ENCODE data around the gene OXCT2.
"Not testable (repeated sequence)": the region's sequence is repeated elsewhere in the genome, so short reads cannot be mapped to it uniquely, and the experiment has no call there.

Gene OXCT2

GRCh38 chr1:39777306-39777705 lies 6.2 kb upstream of the OXCT2 start:
- Mint-ChIP-seq H3K36me3 (no peaks in the 10 kb centered on the region), H3K4me3 (no peak overlapping the region), H3K4me1 (ENCODE audit: low read depth) (no peaks in the 10 kb centered on the region), H3K27me3 (peaks cover 2% of the 10 kb centered on the region), H3K27ac (no peak overlapping the region), H3K9me3 (ENCODE audit: low read depth) (no peaks in the 10 kb centered on the region)

DNA sequence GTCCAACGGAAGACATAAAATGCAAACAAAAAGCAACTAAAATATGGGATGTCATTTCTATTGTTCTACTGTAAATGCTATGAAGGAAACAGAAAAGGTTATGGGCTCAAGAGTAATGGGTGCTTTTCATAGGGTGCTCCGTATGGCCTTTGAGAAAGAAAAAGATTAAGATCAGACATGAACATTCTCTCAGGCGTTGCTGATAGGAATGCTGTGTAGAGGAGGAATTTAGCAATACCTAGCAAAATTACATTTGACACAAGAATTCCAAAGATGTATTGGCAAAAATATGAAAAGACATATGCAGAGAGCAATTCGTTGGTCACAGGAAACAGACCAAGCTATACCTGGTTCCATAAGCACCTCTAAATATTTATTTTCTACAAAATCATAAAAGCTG lies 5.7 kb upstream of the OXCT2 start:
- Mint-ChIP-seq H3K27me3 (peaks cover 2% of the 10 kb centered on the region), H3K9me3 (ENCODE audit: low read depth) (no peaks in the 10 kb centered on the region), H3K36me3 (no peaks in the 10 kb centered on the region), H3K4me1 (ENCODE audit: low read depth) (no peaks in the 10 kb centered on the region), H3K27ac (no peak overlapping the region), H3K4me3 (no peak overlapping the region)

DNA sequence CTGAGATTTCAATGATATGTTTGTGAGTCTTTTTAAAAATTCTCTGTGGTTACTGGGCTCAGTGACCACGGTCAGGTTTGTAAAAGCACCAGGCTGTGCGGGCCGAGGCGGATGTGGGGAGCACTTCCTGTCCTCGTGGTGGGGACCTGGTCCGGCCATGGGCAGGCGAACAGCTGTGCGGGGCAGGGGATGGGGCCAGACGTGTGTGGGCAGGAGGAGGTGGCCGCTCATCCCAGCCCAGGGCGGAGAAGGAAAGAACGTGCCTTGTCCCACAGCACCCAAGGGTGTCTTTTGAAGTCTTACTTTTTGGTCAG lies 5.2 kb upstream of the OXCT2 start:
- Mint-ChIP-seq H3K4me3 (no peak overlapping the region), H3K9me3 (ENCODE audit: low read depth) (no peaks in the 10 kb centered on the region), H3K36me3 (no peaks in the 10 kb centered on the region), H3K27me3 (peaks cover 2% of the 10 kb centered on the region), H3K4me1 (ENCODE audit: low read depth) (no peaks in the 10 kb centered on the region), H3K27ac (no peak overlapping the region)

DNA sequence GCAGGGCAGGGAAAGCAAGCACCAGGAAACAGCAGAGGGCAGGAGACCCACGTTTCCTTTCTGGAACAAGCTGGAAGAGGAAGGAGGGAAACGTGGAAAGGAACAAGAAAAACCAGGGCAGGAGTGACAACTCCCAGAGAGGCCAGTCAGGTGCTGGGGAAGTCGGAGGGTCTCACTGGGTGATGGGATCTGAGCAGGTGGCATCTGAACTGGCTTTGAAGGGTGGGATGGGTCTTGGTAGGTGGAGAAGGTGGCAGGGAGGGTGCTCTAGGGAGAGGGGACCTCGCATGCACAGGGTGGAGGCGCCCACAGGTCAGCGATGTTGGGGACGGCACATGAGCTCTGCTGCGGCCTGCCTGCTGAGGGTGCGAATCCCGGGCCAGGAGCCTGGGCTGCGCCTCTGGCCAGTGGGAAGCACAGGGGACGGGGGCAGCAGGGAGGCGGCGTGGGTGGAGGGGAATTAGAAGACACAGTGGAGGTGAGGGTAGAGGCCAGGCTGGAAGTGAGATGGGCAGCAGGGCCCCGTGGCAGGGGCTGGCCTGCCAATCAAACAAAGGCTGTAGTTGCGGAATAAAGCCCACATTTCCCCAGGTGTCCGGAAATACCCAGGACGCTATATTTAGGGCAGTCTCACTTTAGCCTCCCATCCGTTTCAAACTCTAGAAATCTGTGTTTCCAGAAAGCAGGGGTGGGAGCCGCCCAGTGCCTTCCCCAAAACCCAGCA lies 4.7 kb upstream of the OXCT2 start:
- H3K4me3 Mint-ChIP-seq; H3K9me3 Mint-ChIP-seq (ENCODE audit: low read depth); H3K27ac Mint-ChIP-seq; H3K36me3 Mint-ChIP-seq; H3K27me3 Mint-ChIP-seq; H3K4me1 Mint-ChIP-seq (ENCODE audit: low read depth): not testable (repeated sequence)

DNA sequence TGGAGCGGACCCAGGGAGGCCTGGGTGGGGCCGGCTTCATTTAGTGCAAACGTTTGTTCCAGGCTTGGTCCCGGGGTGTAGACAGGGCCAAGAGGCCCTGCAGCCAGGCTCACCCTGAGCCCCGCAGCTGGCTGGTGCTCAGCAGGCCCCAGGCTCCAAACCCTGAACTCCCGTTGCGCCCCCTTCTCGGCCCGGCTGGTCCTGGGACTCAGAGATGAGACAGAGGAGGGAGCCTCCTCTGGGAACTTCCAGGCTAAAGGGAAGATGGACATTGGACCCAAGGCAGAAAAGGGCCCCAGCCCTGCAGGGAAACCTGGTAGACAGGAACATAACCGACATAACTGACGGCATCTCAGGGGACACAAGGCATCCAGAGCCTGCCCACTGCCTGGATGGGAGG lies 4.0 kb upstream of the OXCT2 start:
- H3K27ac Mint-ChIP-seq; H3K4me1 Mint-ChIP-seq (ENCODE audit: low read depth); H3K27me3 Mint-ChIP-seq; H3K4me3 Mint-ChIP-seq; H3K36me3 Mint-ChIP-seq; H3K9me3 Mint-ChIP-seq (ENCODE audit: low read depth): not testable (repeated sequence)

GRCh38 chr1:39773369-39773979 lies 2.3 kb upstream of the OXCT2 start:
- H3K36me3 Mint-ChIP-seq; H3K9me3 Mint-ChIP-seq (ENCODE audit: low read depth); H3K4me3 Mint-ChIP-seq; H3K4me1 Mint-ChIP-seq (ENCODE audit: low read depth); H3K27me3 Mint-ChIP-seq; H3K27ac Mint-ChIP-seq: not testable (repeated sequence)

- H3K36me3 Mint-ChIP-seq; H3K9me3 Mint-ChIP-seq (ENCODE audit: low read depth); H3K4me1 Mint-ChIP-seq (ENCODE audit: low read depth); H3K27me3 Mint-ChIP-seq; H3K27ac Mint-ChIP-seq: not testable (repeated sequence)
- H3K4me3 Mint-ChIP-seq, result peak overlapping the region; percentile 75
These were observed 787 bp downstream of the OXCT2 start for GRCh38 chr1:39770100-39771021.

DNA sequence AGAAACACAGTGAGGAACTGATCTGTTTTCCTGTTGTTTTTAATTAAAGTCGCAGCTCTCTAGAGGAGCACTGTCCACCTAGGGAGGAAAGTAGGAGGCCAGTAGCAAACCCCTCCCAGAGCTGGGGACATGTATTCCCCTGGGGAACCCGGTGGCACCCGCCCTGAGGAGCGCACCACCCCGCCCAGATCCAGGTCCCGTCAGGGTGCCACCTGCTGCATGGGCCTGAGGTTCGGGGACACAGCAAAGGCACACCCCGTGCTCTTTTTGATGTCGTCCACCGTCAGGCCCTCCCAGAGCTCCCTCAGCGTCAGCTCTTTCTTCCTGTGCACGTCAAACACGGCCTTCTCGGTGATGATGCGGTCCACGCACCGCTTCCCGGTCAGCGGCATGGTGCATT lies 1.6 kb downstream of the OXCT2 start:
- H3K27ac Mint-ChIP-seq; H3K36me3 Mint-ChIP-seq; H3K4me1 Mint-ChIP-seq (ENCODE audit: low read depth); H3K27me3 Mint-ChIP-seq; H3K9me3 Mint-ChIP-seq (ENCODE audit: low read depth); H3K4me3 Mint-ChIP-seq: not testable (repeated sequence)

- not testable (repeated sequence) for H3K27me3 Mint-ChIP-seq; H3K4me1 Mint-ChIP-seq (ENCODE audit: low read depth); H3K36me3 Mint-ChIP-seq; H3K4me3 Mint-ChIP-seq; H3K27ac Mint-ChIP-seq; H3K9me3 Mint-ChIP-seq (ENCODE audit: low read depth)
These were observed 4.7 kb downstream of the OXCT2 start for GRCh38 chr1:39766466-39766865.

DNA sequence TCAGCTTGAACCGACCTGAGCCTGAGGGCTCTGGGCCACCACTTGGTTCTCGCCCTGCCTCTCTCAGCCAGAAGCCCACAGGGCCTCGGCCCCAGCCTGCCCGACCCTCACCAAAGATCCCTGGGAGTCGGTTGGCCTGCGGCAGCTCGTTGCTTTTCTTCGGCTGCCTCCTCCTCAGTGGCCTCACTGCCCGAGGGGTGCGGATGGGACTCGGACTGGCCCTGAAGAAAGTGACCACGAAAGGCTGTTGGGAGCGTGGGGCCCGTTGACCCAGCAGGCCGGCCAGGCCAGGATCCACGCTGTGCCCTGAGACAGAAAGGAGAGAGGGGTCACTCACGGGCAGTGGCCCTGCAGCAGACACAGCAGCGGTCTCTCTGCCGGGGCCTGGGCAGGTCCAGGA lies 6.6 kb downstream of the OXCT2 start:
- H3K9me3 Mint-ChIP-seq (ENCODE audit: low read depth); H3K27me3 Mint-ChIP-seq; H3K4me1 Mint-ChIP-seq (ENCODE audit: low read depth); H3K4me3 Mint-ChIP-seq; H3K36me3 Mint-ChIP-seq; H3K27ac Mint-ChIP-seq: not testable (repeated sequence)

GRCh38 chr1:39763619-39764374 lies 7.4 kb downstream of the OXCT2 start:
- not testable (repeated sequence) for H3K4me1 Mint-ChIP-seq (ENCODE audit: low read depth); H3K9me3 Mint-ChIP-seq (ENCODE audit: low read depth); H3K36me3 Mint-ChIP-seq; H3K4me3 Mint-ChIP-seq; H3K27ac Mint-ChIP-seq; H3K27me3 Mint-ChIP-seq

GRCh38 chr1:39762550-39763540 lies 8.3 kb downstream of the OXCT2 start:
- H3K27me3 Mint-ChIP-seq, result no peaks in the 10 kb centered on the region
- H3K27ac Mint-ChIP-seq, result no peak overlapping the region

DNA sequence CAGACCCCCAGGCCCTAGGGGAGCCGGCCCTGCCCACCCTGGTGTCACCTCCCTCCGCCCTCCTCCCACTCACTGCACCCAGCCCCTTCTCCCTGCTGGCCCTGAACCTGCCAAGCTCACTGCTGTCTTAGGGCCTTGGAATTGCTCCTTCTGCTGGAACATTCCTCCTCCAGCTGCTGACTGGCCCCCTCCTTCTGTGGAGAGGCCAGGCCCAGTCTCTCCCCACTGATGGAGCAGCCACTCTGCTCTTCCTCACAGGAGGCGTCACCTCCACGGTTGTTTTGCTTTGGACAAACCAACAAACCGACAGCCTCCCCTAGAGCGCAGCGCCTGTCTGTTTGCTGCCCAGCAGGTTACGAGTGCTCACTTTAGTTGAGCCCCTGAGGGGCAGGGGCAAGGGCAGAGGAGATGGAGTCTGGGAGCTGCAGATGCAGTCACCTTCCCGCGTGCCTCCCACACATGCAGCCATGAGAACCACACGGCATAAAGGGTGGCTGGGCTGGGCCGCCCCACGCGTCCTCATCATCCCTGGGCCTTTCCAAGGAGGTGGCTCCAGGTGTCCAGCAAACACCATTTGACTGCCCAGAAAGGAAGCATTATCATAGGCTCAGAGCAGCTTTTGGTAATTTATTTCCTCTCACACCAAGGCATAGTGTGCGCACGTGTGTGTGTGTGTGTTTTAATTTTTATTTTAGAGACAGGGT lies 9.4 kb downstream of the OXCT2 start:
- Mint-ChIP-seq H3K27ac (no peak overlapping the region), H3K9me3 (ENCODE audit: low read depth) (no peaks in the 10 kb centered on the region), H3K27me3 (no peaks in the 10 kb centered on the region), H3K36me3 (no peaks in the 10 kb centered on the region), H3K4me1 (ENCODE audit: low read depth) (no peaks in the 10 kb centered on the region), H3K4me3 (no peak overlapping the region)

More at GRCh38 chr1:39762550-39763540, 8.3 kb downstream of the OXCT2 start:
- Mint-ChIP-seq H3K4me3 (no peak overlapping the region), H3K36me3 (no peaks in the 10 kb centered on the region), H3K4me1 (ENCODE audit: low read depth) (no peaks in the 10 kb centered on the region), H3K9me3 (ENCODE audit: low read depth) (no peaks in the 10 kb centered on the region)

DNA sequence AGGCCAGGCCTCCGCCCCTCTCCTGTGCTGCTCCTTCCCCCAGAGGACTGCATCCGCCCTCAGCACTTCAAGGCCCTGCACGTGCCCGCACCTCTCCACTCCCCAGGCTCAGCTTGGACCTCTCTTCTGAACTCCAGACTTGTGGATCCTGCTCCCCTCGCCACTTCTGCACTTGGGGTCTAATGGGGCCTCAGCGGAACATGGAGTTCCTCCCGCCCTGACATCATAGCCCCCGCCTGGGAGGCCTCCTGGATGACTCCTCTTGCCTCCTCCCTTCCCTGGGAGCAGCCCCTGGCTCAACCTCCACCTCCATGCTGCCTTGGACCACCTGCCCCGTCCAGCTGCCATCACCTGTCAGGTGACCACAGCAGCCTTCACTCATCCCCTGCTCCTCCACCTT lies 10.1 kb downstream of the OXCT2 start:
- H3K27me3 Mint-ChIP-seq, result no peaks in the 10 kb centered on the region
- H3K9me3 Mint-ChIP-seq (ENCODE audit: low read depth), result no peaks in the 10 kb centered on the region
- H3K4me3 Mint-ChIP-seq, result no peak overlapping the region
- H3K4me1 Mint-ChIP-seq (ENCODE audit: low read depth), result no peaks in the 10 kb centered on the region
- H3K27ac Mint-ChIP-seq, result no peak overlapping the region
- H3K36me3 Mint-ChIP-seq, result no peaks in the 10 kb centered on the region

Measured in activated naive CD8-positive, alpha-beta T cell (primary cell).